HG03520 (cell line): ENCODE measurements around the gene DEFB125.

Experiments
- ATAC-seq: cut with Tn5 transposase; IDR thresholded peaks from one replicate; pipeline ENCODE4 v1.9.1; 2021; ENCODE audit warnings: mild to moderate bottlenecking, moderate library complexity; ENCODE audit not compliant: unreplicated experiment

DEFB125 gene

DNA sequence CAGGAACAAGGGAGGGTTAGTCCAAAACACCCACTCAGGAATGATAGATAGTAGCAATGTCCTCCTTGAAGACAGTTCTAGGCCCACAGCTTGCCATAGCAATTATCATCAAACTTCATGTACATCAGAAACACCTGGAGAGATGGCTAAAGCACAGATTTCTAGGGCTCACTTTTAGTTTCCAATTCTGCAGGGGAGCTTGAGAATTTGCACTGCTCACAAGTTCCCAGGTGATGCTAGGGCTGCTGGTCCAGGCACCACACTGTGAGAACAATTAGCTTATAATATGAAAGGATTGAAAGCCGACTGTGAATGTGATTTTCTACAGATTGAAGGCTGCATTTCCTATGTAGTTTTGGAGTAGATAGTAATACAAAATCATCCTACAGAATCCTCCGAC lies 58.4 kb downstream of the DEFB125 start:
- no peak for ATAC-seq
